22Rv1 (cell line): ENCODE data around the gene MAP3K21.

ENCODE experiments used
- H3K27ac ChIP-seq: fragments of 450-650 bp; 2 replicates; pipeline ENCODE4 v1.5.1; 2017
- CTCF ChIP-seq: fragments of 450-650 bp; IDR thresholded peaks from 2 replicates; pipeline ENCODE4 v1.5.1; 2017; ENCODE audit warnings: mild to moderate bottlenecking
- ZFX ChIP-seq: fragments of 450-650 bp; IDR thresholded peaks from 2 replicates; pipeline ENCODE4 v1.6.1; 2017; ENCODE audit warnings: antibody characterized with exemption, borderline replicate concordance

The MAP3K21 gene

GRCh38 chr1:233389893-233390292, 62.4 kb downstream of the MAP3K21 start:
- TF ChIP-seq ZFX = no peak
- TF ChIP-seq CTCF = no peak
- H3K27ac ChIP-seq = no peak overlapping the region

- TF ChIP-seq ZFX (no peak), CTCF (no peak)
- no peak overlapping the region for H3K27ac ChIP-seq
Measured at GRCh38 chr1:233390842-233391737, 63.6 kb downstream of the MAP3K21 start.

GRCh38 chr1:233393084-233393840, 65.7 kb downstream of the MAP3K21 start:
- no peak overlapping the region for H3K27ac ChIP-seq
- TF ChIP-seq ZFX (no peak), CTCF (no peak)

GRCh38 chr1:233393926-233394680, 66.6 kb downstream of the MAP3K21 start:
- no peak for TF ChIP-seq CTCF
- no peak for TF ChIP-seq ZFX
- no peak overlapping the region for H3K27ac ChIP-seq

GRCh38 chr1:233394860-233395717, 67.6 kb downstream of the MAP3K21 start:
- TF ChIP-seq ZFX = no peak
- peak; percentile 94 for TF ChIP-seq CTCF
- no peak overlapping the region for H3K27ac ChIP-seq

GRCh38 chr1:233395863-233396646, 68.5 kb downstream of the MAP3K21 start:
- TF ChIP-seq ZFX = no peak
- no peak for TF ChIP-seq CTCF
- H3K27ac ChIP-seq = no peak overlapping the region
